HCT116 (cell line): ENCODE results near the gene INPPL1. TPM values are rescaled to one million over a fixed set of nuclear protein-coding genes. Genes with fewer than 3 reads are reported as not detected.

Experiments used
- ATAC-seq: fragments of 200-7000 bp; cut with Tn5 transposase; 2 replicates; pipeline ENCODE4 v1.9.1; 2020; ENCODE audit warnings: mild to moderate bottlenecking, moderate library complexity
- BruUV-seq: library from RNA; stranded (reverse); fragments of 400-500 nt; replicated peaks from 2 replicates; lab custom pipeline; 2021; lab: Mats Ljungman, UMichigan
- CTCF ChIA-PET: fragments of 300-600 bp; sonication (Branson Sonifier 250); formaldehyde crosslinking; loops from one replicate; lab custom pipeline; 2021; ENCODE audit warnings: antibody characterized with exemption; lab: Charles Lee
- POLR2A ChIA-PET: fragments of 300-600, 350-600 bp; sonication (Branson Sonifier 250); formaldehyde crosslinking; loops from one replicate; lab custom pipeline; 2021; ENCODE audit warnings: antibody characterized with exemption; lab: Charles Lee
- RAD21 ChIA-PET, 2 experiments: fragments of 300-600 bp; sonication (Branson Sonifier 250); formaldehyde crosslinking; loops; one replicate each; lab custom pipeline; 2023; ENCODE audit warnings: low total read pairs in 2 of 2; ENCODE audit not compliant: uncharacterized antibody in 2 of 2, unreplicated experiment in 2 of 2, low non-redundant PET in 1 of 2; lab: Charles Lee
- DNase-seq: peaks from one replicate; pipeline ENCODE4 v3.0.0-alpha.2; 2010; ENCODE audit warnings: low read depth, low spot score
- H2AFZ ChIP-seq: fragments of 200-600 bp; shearing (Covaris generic), sonication (generic); 2 replicates; pipeline ENCODE4 v1.6.1; 2017; ENCODE audit warnings: low read depth, mixed run types, mixed read lengths, antibody characterized with exemption, low read length; ENCODE audit not compliant: poor library complexity, severe bottlenecking
- H3K27ac ChIP-seq: 2 replicates; pipeline ENCODE4 v1.5.1; 2012; ENCODE audit warnings: low read depth, low read length
- H3K27me3 ChIP-seq: fragments of 200-600 bp; sonication (generic); 2 replicates; pipeline ENCODE4 v1.6.1; 2016; ENCODE audit warnings: mixed run types, low read length, mixed read lengths; ENCODE audit not compliant: insufficient read depth
- H3K36me3 ChIP-seq, 2 experiments: fragments of 200-500 bp in 1 of 2; fragments of 200-600 bp in 1 of 2; sonication (Bioruptor generic) in 1 of 2; sonication (generic) in 1 of 2; 2 replicates each; pipeline versions ENCODE4 v1.5.1 to v1.6.1; 2014 to 2016; ENCODE audit warnings: low read length in 2 of 2, inconsistent platforms in 1 of 2, mixed read lengths in 1 of 2, mixed run types in 1 of 2; ENCODE audit not compliant: insufficient read depth in 2 of 2, control insufficient read depth in 1 of 2
- H3K4me1 ChIP-seq, 2 experiments: fragments of 200-600 bp in 1 of 2; sonication (generic) in 1 of 2; 2 replicates each; pipeline versions ENCODE4 v1.5.1 to v1.6.1; 2012 to 2017; ENCODE audit warnings: low read length in 2 of 2, inconsistent platforms in 1 of 2, mild to moderate bottlenecking in 1 of 2, mixed read lengths in 1 of 2, mixed run types in 1 of 2, moderate library complexity in 1 of 2; ENCODE audit not compliant: insufficient read depth in 2 of 2, control insufficient read depth in 1 of 2
- H3K4me2 ChIP-seq: fragments of 200-600 bp; sonication (generic); 2 replicates; pipeline ENCODE4 v1.6.1; 2017; ENCODE audit warnings: mixed run types, low read length, mixed read lengths
- H3K4me3 ChIP-seq, 2 experiments: fragments of 200-600 bp in 1 of 2; sonication (generic) in 1 of 2; replicated peaks in 1 of 2; 2 replicates each; pipeline ENCODE4 v1.5.1; 2011 to 2016; ENCODE audit warnings: low read length in 2 of 2, control low read depth in 1 of 2, low read depth in 1 of 2, mild to moderate bottlenecking in 1 of 2, mixed read lengths in 1 of 2, mixed run types in 1 of 2
- H3K79me2 ChIP-seq: fragments of 200-600 bp; sonication (generic); 2 replicates; pipeline ENCODE4 v1.6.1; 2017; ENCODE audit warnings: mild to moderate bottlenecking, mixed run types, low read length, moderate library complexity, mixed read lengths; ENCODE audit not compliant: insufficient read depth
- H3K9ac ChIP-seq: fragments of 200-600 bp; sonication (generic); 2 replicates; pipeline ENCODE4 v1.6.1; 2016; ENCODE audit warnings: low read length, mixed read lengths
- H3K9me2 ChIP-seq: fragments of 200-600 bp; sonication (generic), shearing (Covaris generic); 2 replicates; pipeline ENCODE4 v1.6.1; 2017; ENCODE audit warnings: mixed run types, mild to moderate bottlenecking, moderate library complexity; ENCODE audit not compliant: insufficient read depth
- H3K9me3 ChIP-seq, 2 experiments: fragments of 200-500 bp in 1 of 2; fragments of 200-600 bp in 1 of 2; sonication (Bioruptor generic) in 1 of 2; sonication (generic) in 1 of 2; 2 replicates each; pipeline ENCODE4 v1.6.1; 2014 to 2017; ENCODE audit warnings: low read length in 2 of 2, mixed read lengths in 2 of 2, inconsistent platforms in 1 of 2, low read depth in 1 of 2, mild to moderate bottlenecking in 1 of 2, mixed run types in 1 of 2, moderate library complexity in 1 of 2; ENCODE audit not compliant: control insufficient read depth in 1 of 2, insufficient read depth in 1 of 2
- H4K20me1 ChIP-seq: fragments of 200-600 bp; sonication (generic), shearing (Covaris generic); 2 replicates; pipeline ENCODE4 v1.6.1; 2017; ENCODE audit warnings: mixed run types, mild to moderate bottlenecking, moderate library complexity; ENCODE audit not compliant: insufficient read depth
- ATF3 ChIP-seq: IDR thresholded peaks from 2 replicates; pipeline ENCODE4 v1.6.1; 2012
- EGR1 ChIP-seq: IDR thresholded peaks from 2 replicates; pipeline ENCODE4 v1.6.1; 2012; ENCODE audit warnings: low read depth
- EZH2 ChIP-seq: fragments of 200-600 bp; sonication (generic); IDR thresholded peaks from 2 replicates; pipeline ENCODE4 v1.6.1; 2017; ENCODE audit warnings: antibody characterized with exemption, mixed run types
- EZH2phosphoT487 ChIP-seq: fragments of 200-600 bp; IDR thresholded peaks from 2 replicates; pipeline ENCODE4 v1.6.1; 2018; ENCODE audit warnings: antibody characterized with exemption, borderline replicate concordance
- FOSL1 ChIP-seq: IDR thresholded peaks from 2 replicates; pipeline ENCODE4 v1.6.1; 2012; ENCODE audit warnings: low read depth
- JUND ChIP-seq: IDR thresholded peaks from 2 replicates; pipeline ENCODE4 v1.6.1; 2012
- MAX ChIP-seq: IDR thresholded peaks from 2 replicates; pipeline ENCODE4 v1.6.1; 2012
- POLR2A ChIP-seq: IDR thresholded peaks from 2 replicates; pipeline ENCODE4 v1.7.0; 2011; ENCODE audit warnings: borderline replicate concordance; ENCODE audit not compliant: insufficient read depth, insufficient read length; ENCODE audit errors: extremely low read depth
- POLR2AphosphoS5 ChIP-seq: IDR thresholded peaks from 2 replicates; pipeline ENCODE4 v1.6.1; 2011; ENCODE audit warnings: mild to moderate bottlenecking, low read depth, low read length, moderate library complexity
- SRF ChIP-seq: IDR thresholded peaks from 2 replicates; pipeline ENCODE4 v1.6.1; 2012; ENCODE audit warnings: low read depth
- TCF7L2 ChIP-seq: IDR thresholded peaks from 2 replicates; pipeline ENCODE4 v1.7.0; 2011; ENCODE audit warnings: borderline replicate concordance, inconsistent platforms; ENCODE audit not compliant: insufficient read depth, insufficient read length; ENCODE audit errors: extremely low read depth
- intact Hi-C: fragments of 100-400 bp; cut with micrococcal nuclease; formaldehyde crosslinking; loops from 2 replicates; pipeline ENCODE4 v1.10.0; 2022
- total RNA-seq: library from RNA; stranded (reverse); gene quantifications from one replicate; pipeline ENCODE4 v1.2.1, GENCODE V29; 2021; ENCODE audit not compliant: unreplicated experiment
- TF ChIP-seq, protein P1 (sequence below), 3 experiments: fragments of 200-600 bp in 1 of 3; sonication (generic) in 1 of 3; IDR thresholded peaks in 2 of 3; conservative IDR thresholded peaks in 1 of 3; 2 replicates each; pipeline ENCODE4 v1.5.1; 2012 to 2017; ENCODE audit warnings: low read depth in 2 of 3, low read length in 2 of 3, antibody characterized with exemption in 1 of 3, borderline replicate concordance in 1 of 3, control low read depth in 1 of 3, mild to moderate bottlenecking in 1 of 3, mixed read lengths in 1 of 3, mixed run types in 1 of 3, moderate library complexity in 1 of 3; ENCODE audit not compliant: insufficient read depth in 1 of 3

INPPL1 gene
- total RNA-seq, 1 experiment from 2014 or later = 132 TPM

DNA sequence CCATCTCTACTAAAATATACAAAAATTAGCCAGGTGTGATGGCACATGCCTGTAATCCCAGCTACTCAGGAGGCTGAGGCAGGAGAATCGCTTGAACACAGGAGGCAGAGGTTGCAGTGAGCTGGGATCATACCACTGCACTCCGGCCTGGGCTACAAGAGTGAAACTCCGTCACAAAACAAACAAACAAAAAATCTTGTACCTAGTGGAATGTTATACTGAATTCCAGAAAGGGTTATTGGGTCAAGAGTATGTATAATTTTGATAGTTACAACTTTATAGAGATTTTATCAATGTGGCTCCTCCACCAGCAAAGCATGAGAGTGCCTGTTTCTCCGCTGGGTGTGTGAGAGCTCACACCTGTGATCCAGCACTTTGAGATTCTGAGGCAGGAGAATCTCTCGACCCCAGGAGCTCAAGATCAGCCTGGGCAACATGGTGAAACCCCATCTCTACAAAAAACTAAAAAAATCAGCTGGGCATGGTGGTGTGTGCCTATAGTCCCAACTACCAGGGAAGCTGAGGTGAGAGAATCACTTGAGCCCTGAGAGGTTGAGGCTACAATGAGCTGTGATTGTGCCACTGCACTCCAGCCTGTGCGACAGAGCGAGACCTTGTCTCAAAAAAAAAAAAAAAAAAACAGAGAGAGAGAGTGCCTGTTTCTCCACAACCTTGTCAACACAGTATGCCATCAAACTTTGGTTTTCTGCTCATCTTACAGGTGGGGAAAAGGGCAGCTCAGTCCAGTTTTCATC, 45.3 kb upstream of the INPPL1 start:
- Histone ChIP-seq H3K9me3 (no peaks in the 10 kb centered on the region), H3K4me3 (no peak overlapping the region), H3K27me3 (peaks cover 7% of the 10 kb centered on the region; the same call in 1 of the 2 replicates), H3K79me2 (no peaks in the 10 kb centered on the region), H3K4me2 (no peak overlapping the region), H3K9me2 (no peaks in the 10 kb centered on the region), H2AFZ (no peak overlapping the region), H4K20me1 (no peaks in the 10 kb centered on the region), H3K27ac (no peak overlapping the region), H3K9ac (no peak overlapping the region), H3K4me1 (peaks cover 0 to 8% of the 10 kb centered on the region in 2 experiments; a peak in 2 of 4 replicates), H3K36me3 (no peaks in the 10 kb centered on the region)
- ChIA-PET POLR2A (interaction anchor here (0.7 kb wide), 1 partner anchor 150 kb away, joined by 3 read pairs; no protein-coding TSS in a partner anchor), RAD21 (no interaction called here), CTCF (no interaction called here)
- BruUV-seq = no TSS peak
- TF ChIP-seq, protein P1, sequence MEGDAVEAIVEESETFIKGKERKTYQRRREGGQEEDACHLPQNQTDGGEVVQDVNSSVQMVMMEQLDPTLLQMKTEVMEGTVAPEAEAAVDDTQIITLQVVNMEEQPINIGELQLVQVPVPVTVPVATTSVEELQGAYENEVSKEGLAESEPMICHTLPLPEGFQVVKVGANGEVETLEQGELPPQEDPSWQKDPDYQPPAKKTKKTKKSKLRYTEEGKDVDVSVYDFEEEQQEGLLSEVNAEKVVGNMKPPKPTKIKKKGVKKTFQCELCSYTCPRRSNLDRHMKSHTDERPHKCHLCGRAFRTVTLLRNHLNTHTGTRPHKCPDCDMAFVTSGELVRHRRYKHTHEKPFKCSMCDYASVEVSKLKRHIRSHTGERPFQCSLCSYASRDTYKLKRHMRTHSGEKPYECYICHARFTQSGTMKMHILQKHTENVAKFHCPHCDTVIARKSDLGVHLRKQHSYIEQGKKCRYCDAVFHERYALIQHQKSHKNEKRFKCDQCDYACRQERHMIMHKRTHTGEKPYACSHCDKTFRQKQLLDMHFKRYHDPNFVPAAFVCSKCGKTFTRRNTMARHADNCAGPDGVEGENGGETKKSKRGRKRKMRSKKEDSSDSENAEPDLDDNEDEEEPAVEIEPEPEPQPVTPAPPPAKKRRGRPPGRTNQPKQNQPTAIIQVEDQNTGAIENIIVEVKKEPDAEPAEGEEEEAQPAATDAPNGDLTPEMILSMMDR (IDR thresholded peaks at IDR 0.05 in 2 of 3, conservative IDR thresholded peaks at IDR 0.05 in 1 of 3; ENCODE audit: borderline replicate concordance in 1 of 3, insufficient read depth in 1 of 3, low read depth in 2 of 3, low read length in 2 of 3) = no peak
- TF ChIP-seq ATF3 = no peak
- no peak for TF ChIP-seq TCF7L2
- TF ChIP-seq SRF = no peak
- TF ChIP-seq EGR1 = no peak
- no peak for TF ChIP-seq MAX
- no peak for TF ChIP-seq EZH2
- TF ChIP-seq FOSL1 = no peak
- no peak for TF ChIP-seq POLR2A
- TF ChIP-seq POLR2AphosphoS5 = no peak
- TF ChIP-seq JUND = no peak
- TF ChIP-seq EZH2phosphoT487 = no peak
- intact Hi-C loops = no loop called here
- ATAC-seq (no peak), DNase-seq (no peak)
